Central memory CD8-positive, alpha-beta T cell (primary cell): ENCODE data around the gene SF1.

Source experiments
- ATAC-seq: fragments of 150-1000 bp; cut with Tn5 transposase; replicated peaks from 2 replicates; pipeline ENCODE4 v1.10.0; 2022; ENCODE audit warnings: mild to moderate bottlenecking, moderate FRiP score, moderate number of reproducible peaks; ENCODE audit not compliant: poor library complexity, severe bottlenecking; ENCODE audit errors: extremely low read depth
- DNase-seq, 2 donors: peaks; one replicate each; pipeline ENCODE4 v3.0.0; 2021; ENCODE audit warnings: low spot score in 2 of 2
- H3K27ac Mint-ChIP-seq: one replicate; pipeline ENCODE4 v1.8.0; 2022; ENCODE audit warnings: low read depth, mild to moderate bottlenecking, moderate library complexity, mixed read lengths
- H3K27me3 Mint-ChIP-seq: one replicate; pipeline ENCODE4 v1.8.0; 2022; ENCODE audit warnings: mixed read lengths
- H3K36me3 Mint-ChIP-seq: one replicate; pipeline ENCODE4 v1.8.0; 2022; ENCODE audit warnings: mild to moderate bottlenecking, moderate library complexity, mixed read lengths; ENCODE audit not compliant: insufficient read depth
- H3K4me1 Mint-ChIP-seq: one replicate; pipeline ENCODE4 v1.8.0; 2022; ENCODE audit warnings: mixed read lengths
- H3K4me3 Mint-ChIP-seq: one replicate; pipeline ENCODE4 v1.8.0; 2022; ENCODE audit warnings: mild to moderate bottlenecking, moderate library complexity, mixed read lengths
- H3K9me3 Mint-ChIP-seq: one replicate; pipeline ENCODE4 v1.8.0; 2022; ENCODE audit warnings: mixed read lengths

Gene SF1

GRCh38 chr11:64717268-64717578 lies 61.1 kb downstream of the SF1 start:
- peaks cover 87% of the 10 kb centered on the region for H3K27me3 Mint-ChIP-seq
- H3K27ac Mint-ChIP-seq: no peak overlapping the region
- peaks cover under 1% of the 10 kb centered on the region for H3K4me1 Mint-ChIP-seq
- H3K9me3 Mint-ChIP-seq: no peaks in the 10 kb centered on the region
- ATAC-seq (no peak), DNase-seq (no peak)
- no peak overlapping the region for H3K4me3 Mint-ChIP-seq
- H3K36me3 Mint-ChIP-seq: peaks cover 3% of the 10 kb centered on the region

DNA sequence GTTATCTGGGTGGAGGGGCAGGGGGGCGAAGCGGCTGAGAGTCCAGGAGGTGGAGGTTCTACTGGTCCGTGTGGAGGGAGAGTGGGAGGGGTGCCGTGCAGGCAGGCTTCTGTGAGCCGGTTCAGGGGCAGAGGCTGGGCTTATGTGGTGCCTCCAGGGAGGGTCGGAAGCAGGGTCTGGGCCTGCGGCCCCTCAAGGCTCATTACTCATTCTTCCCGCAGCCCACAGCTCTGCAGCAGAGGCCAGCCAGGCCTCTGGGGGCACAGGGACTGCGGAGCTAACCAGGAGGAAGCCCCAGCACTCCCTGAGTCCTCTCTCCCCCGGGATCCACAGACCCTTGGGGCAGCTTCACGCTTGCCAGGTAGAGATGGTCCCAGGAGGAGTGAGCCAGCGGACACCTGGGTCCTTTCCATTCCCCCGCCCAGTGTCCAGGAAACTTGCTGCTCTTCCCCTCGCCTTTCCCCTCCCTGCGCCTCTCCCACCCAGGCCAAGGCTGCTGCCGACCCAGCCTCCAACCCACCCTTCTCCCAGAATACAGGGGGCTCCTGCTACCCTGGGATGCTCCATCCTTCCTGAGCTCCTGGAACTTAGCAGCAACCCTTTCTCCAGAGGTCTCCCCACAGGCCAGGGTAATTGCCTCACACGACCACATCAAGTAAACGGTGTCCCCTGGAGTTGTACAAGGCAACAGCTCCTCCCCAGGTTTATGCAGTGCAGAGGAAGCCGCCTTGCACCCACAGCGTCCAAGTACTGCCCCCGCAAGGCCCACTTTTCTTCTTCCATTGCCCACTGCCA lies 61.7 kb downstream of the SF1 start:
- Mint-ChIP-seq H3K36me3 (peaks cover 2% of the 10 kb centered on the region), H3K27me3 (peaks cover 87% of the 10 kb centered on the region), H3K27ac (no peak overlapping the region), H3K4me3 (no peak overlapping the region), H3K4me1 (peaks cover 6% of the 10 kb centered on the region), H3K9me3 (no peaks in the 10 kb centered on the region)
- ATAC-seq (no peak), DNase-seq (no peak)

- Mint-ChIP-seq H3K36me3 (peaks cover 2% of the 10 kb centered on the region), H3K9me3 (no peaks in the 10 kb centered on the region), H3K4me3 (no peak overlapping the region), H3K27ac (no peak overlapping the region), H3K4me1 (peaks cover 8% of the 10 kb centered on the region), H3K27me3 (peaks cover 87% of the 10 kb centered on the region)
- DNase-seq (no peak), ATAC-seq (no peak)
Observed at GRCh38 chr11:64715756-64716472, 62.4 kb downstream of the SF1 start.

DNA sequence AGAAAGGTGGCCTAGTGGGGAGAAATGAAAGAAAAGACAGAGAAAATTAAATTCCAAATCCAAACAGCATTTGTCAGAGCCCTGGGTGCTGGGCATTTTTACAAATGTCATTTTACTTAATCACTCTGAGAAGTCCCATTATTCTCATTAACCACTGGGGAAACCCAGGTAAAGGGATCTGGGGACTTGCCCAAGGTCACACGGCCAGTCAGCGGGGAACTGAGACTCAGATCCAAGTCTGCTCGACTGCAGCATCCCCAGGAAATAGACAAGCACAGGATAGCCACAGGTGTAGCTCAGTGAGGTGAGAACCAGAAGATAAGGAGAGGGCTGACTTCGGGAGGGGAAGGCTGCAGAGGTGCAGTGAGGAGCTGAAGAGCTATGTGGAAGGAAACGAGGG lies 63.2 kb downstream of the SF1 start:
- H3K4me3 Mint-ChIP-seq: no peak overlapping the region
- peaks cover 87% of the 10 kb centered on the region for H3K27me3 Mint-ChIP-seq
- H3K4me1 Mint-ChIP-seq: peaks cover 8% of the 10 kb centered on the region
- H3K36me3 Mint-ChIP-seq: peaks cover 2% of the 10 kb centered on the region
- ATAC-seq: no peak
- no peak overlapping the region for H3K27ac Mint-ChIP-seq
- DNase-seq: no peak
- no peaks in the 10 kb centered on the region for H3K9me3 Mint-ChIP-seq

DNA sequence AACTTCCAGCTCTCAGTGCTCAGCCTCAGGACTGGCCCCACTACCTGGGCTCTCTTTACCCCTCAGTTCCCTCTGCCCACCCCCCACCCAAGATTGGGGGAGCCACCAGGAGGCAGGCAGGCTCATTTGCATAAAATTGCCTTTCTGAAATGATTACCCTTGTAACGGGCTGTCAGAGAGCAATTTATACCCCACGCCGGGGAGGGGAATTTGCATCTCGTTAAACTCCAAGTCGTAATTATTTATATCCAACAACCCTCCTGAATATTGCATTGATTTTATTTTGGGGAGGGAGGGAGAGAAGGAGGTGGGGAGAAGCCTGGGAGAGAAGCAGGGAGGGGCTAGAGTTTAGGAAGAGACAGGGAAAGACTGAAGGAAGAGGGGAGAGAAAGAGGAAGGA lies 63.7 kb downstream of the SF1 start:
- H3K36me3 Mint-ChIP-seq: peaks cover 2% of the 10 kb centered on the region
- H3K9me3 Mint-ChIP-seq: no peaks in the 10 kb centered on the region
- DNase-seq (no peak), ATAC-seq (no peak)
- H3K4me3 Mint-ChIP-seq: peak overlapping the region; percentile 35
- H3K4me1 Mint-ChIP-seq: peaks cover 8% of the 10 kb centered on the region
- H3K27me3 Mint-ChIP-seq: peaks cover 88% of the 10 kb centered on the region
- H3K27ac Mint-ChIP-seq: no peak overlapping the region
